Activated naive CD4-positive, alpha-beta T cell treated with anti-CD3 and anti-CD28 coated beads, Interleukin-2, amount 50 U/mL, for 72 hours (primary cell): ENCODE results near the gene ADGRV1. TPM values are rescaled to one million over a fixed set of nuclear protein-coding genes. Genes with fewer than 3 reads are reported as not detected.
"Not testable (repeated sequence)": the region's sequence is repeated elsewhere in the genome, so short reads cannot be mapped to it uniquely, and the experiment has no call there.

Source experiments
- ATAC-seq, 2 donors: fragments of 150-1000 bp; cut with Tn5 transposase; 2 replicates each; pipeline ENCODE4 v1.10.0; 2021; ENCODE audit warnings: mild to moderate bottlenecking in 2 of 2, moderate library complexity in 2 of 2
- DNase-seq, 2 donors: peaks; one replicate each; pipeline ENCODE4 v3.0.0; 2021 to 2022; ENCODE audit warnings: low spot score in 2 of 2
- H3K27ac Mint-ChIP-seq, 2 donors: one replicate each; pipeline ENCODE4 v1.8.0; 2022; ENCODE audit warnings: mild to moderate bottlenecking in 2 of 2, mixed read lengths in 2 of 2
- H3K36me3 Mint-ChIP-seq, 2 donors: one replicate each; pipeline ENCODE4 v1.8.0; 2022; ENCODE audit warnings: mixed read lengths in 2 of 2
- H3K9me3 Mint-ChIP-seq, 2 donors: one replicate each; pipeline ENCODE4 v1.8.0; 2022; ENCODE audit warnings: mixed read lengths in 2 of 2
- total RNA-seq, 2 donors: library from RNA; stranded (reverse); gene quantifications; one replicate each; pipeline ENCODE4 v1.2.3, GENCODE V29; 2022

The ADGRV1 gene
- total RNA-seq, 2 donors from 2014 or later = 0.16 TPM; not detected in 1

DNA sequence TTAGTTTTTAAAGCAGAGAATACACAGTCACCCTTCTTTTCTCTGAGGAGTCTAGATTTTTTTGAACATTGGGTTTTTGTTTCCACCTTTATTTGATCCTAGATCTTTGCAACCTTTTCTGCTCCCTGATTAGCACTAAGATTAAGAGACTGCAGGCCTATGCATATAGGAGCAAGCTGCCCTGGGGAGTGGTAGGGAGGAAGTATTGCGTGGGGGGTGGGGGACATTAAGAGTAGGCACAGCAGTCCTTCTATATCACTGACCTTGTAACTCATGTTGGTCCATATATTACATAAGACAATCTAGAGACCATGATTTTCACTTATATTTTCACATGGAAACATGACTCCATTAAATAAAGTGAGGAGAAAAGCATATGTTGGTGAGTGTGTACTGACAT, 149.1 kb downstream of the ADGRV1 start:
- no peaks in the 10 kb centered on the region for H3K36me3 Mint-ChIP-seq
- H3K27ac Mint-ChIP-seq = no peak overlapping the region
- DNase-seq (no peak), ATAC-seq (no peak)
- H3K9me3 Mint-ChIP-seq = no peaks in the 10 kb centered on the region

DNA sequence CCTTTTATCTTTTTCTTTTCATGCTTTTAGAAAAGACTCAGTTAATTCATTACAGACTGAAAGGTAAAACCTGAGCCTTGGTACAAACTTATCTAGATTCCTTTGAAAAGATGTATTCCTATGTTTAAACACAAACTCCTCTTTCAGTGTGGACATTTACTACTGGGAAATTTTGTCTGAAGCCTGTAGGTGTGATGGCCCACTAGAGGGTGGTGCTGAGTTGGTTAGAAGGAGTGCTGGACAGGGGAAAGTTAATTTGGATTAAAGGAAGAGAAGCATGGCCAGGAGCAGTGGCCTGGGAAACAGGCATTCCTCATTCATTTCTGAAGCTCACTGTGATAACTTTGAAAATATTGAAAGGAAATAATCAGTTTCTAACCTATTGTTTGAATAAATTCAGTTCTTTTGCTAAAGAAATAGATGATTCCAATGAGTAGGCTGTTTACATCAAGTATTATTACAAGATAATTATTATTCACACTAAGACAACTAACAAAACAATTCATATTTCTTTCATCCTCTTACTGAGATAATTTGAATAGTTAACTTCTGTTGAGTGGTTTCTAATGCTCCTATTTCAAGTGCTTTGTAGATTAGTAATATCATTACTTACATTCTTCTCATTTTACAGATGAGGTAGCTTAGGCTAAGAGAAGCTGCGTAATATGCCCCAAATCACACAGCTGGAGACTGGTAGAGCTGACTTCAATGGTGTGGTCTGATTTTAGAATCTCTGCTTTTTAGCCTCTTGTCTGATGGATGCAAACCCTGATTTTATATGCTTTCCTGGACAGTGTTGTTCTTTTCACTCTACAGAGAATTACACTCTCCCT, 150.9 kb downstream of the ADGRV1 start:
- DNase-seq = no peak
- no peak for ATAC-seq
- H3K9me3 Mint-ChIP-seq = no peaks in the 10 kb centered on the region
- H3K36me3 Mint-ChIP-seq = no peaks in the 10 kb centered on the region
- no peak overlapping the region for H3K27ac Mint-ChIP-seq

DNA sequence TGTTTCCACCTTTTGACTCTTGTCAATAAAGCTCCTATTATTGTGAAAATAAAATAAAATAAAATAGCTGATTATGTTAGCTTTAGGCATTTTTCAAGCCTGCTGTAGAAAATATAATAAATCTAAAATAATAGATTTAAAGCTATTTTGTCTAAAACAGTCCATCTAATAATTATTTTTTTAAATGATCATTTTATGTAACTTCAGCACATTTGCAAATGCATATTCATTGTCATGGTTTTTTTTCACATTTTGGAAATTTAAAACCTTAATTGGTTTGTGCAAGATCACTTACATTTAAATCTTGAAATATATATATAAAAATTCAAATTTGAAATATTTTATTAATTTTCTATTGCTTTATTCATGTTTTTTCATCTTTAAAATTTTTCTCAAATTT, 159.8 kb downstream of the ADGRV1 start:
- ATAC-seq (no peak), DNase-seq (no peak)
- no peaks in the 10 kb centered on the region for H3K36me3 Mint-ChIP-seq

DNA sequence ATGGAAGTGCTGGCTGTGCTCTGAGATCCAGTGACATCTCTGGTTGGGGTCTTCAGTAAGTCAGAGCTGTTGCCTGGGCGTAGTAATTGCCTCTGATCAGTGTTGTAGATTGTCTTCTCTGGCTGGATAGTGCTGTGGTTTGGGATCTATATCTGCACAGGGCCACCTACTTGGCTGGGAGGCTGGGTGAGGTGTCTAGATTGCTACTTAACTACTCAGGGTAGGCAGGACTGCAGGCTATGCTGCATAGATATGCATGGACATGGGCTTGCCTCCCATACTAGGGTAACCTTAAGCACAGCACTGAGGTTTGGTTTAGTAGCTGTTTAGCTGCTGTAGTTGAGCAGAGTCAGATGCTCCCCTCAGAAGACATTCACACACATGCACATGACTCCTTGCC, 181.0 kb downstream of the ADGRV1 start:
- no peak for ATAC-seq
- Mint-ChIP-seq H3K36me3 (peaks cover 0 to 22% of the 10 kb centered on the region in 2 donors), H3K9me3 (peaks cover 12 to 19% of the 10 kb centered on the region in 2 donors), H3K27ac (no peak overlapping the region)
- no peak for DNase-seq

More for the DNA sequence above, 159.8 kb downstream of the ADGRV1 start:
- Mint-ChIP-seq H3K27ac (no peak overlapping the region), H3K9me3 (peaks cover 0 to 4% of the 10 kb centered on the region in 2 donors)

DNA sequence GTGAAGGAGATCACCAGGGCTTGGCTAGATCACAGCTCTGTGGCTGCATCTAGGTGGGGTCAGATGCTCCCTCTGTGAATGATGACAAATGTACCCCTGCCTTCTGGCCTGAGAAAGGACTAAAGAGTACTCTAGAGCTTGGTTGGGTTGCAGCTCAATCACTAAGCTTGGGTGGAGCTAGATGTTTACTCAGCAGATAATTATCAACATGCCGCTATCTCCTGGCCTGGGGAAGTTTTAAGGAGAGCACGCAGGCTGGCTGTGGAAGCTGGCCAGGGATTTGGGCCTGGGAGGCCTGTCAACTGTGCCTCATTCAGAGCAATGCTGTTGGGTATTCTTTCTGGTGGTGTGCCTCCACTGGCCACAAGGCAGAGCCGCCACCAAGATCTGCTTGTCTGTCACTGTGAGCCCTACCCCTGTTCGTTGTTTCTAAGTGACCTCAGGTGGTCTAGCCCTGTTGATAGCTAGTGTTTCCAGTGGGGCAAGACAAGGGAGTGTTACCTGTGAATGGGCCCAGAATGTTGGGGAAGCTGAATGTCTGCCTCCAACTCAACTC, 181.7 kb downstream of the ADGRV1 start:
- H3K36me3 Mint-ChIP-seq = peaks cover 0 to 22% of the 10 kb centered on the region in 2 donors

DNA sequence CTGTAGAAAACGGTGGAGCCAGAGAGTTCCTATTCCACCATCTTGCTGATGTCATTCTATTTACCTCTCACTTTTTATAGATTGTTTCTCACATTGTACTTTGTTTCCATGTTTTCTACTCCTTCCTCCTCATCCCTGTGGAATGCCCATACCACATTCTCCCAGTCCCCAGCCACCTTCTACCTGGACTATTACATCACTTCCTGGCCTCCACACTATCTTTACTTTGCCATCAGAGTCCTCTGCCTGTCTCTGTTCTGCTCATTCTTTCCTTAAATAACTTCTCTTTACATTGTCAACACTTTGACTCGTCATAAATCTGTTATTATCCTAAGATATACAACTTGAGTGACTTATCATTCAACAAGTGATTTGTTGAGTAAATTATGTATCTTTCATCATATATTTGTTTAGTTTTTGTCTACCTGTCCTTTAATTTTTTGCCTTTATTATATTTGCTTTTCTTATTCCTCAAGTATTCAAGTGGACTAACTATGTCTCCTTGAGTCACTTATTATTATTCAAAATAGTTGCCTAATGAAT, 182.5 kb downstream of the ADGRV1 start:
- ATAC-seq (no peak), DNase-seq (no peak)
- peaks cover 0 to 22% of the 10 kb centered on the region in 2 donors for H3K36me3 Mint-ChIP-seq
- H3K27ac Mint-ChIP-seq = no peak overlapping the region
- H3K9me3 Mint-ChIP-seq = peaks cover 12 to 19% of the 10 kb centered on the region in 2 donors

More for the DNA sequence above, 181.7 kb downstream of the ADGRV1 start:
- Mint-ChIP-seq H3K27ac (no peak overlapping the region), H3K9me3 (peaks cover 12 to 19% of the 10 kb centered on the region in 2 donors)
- ATAC-seq = no peak
- DNase-seq = no peak

DNA sequence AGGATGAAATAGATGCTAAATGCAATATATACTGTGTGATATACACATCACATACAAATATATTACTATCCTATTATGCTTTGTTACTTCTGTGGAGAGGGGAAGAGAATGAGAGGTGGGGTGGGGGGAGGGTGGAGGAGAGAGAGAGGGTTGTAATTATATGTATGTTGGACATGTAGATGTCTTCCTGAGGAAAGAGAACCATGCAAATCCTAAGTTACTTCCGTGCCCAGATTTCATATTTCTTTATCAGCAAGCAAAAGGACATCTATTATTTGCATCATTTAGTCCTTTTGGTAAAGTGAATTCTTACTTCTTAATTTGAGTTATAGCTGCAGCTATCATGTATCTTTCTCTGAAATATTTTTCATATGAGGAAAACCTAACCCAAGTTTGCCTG, 187.5 kb downstream of the ADGRV1 start:
- ATAC-seq = no peak
- Mint-ChIP-seq H3K9me3 (peaks cover 0 to 2% of the 10 kb centered on the region in 2 donors), H3K36me3 (peaks cover 0 to 3% of the 10 kb centered on the region in 2 donors), H3K27ac (no peak overlapping the region)
- no peak for DNase-seq

DNA sequence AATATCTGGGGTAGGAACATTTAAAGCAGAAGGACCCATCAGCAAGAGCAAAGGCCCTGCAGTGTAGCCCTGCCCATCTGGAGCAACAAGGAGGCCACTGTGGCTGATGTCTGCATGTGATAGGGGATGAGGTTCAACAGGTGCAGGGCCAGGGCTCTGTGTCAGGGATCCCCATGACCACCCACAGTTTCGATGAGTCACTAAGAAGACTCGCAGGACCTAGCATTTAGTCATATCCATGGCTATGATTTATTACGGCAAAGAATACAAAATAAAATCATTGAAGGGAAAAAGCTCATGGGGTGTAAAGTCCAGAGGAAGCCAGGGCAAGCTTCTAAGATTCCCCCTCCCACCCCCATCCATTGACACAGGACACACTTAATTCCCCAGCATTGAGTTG, 188.6 kb downstream of the ADGRV1 start:
- Mint-ChIP-seq H3K27ac (no peak overlapping the region), H3K36me3 (no peaks in the 10 kb centered on the region), H3K9me3 (no peaks in the 10 kb centered on the region)
- DNase-seq (no peak), ATAC-seq (peak in 1 of 2 donors; percentile 29)

DNA sequence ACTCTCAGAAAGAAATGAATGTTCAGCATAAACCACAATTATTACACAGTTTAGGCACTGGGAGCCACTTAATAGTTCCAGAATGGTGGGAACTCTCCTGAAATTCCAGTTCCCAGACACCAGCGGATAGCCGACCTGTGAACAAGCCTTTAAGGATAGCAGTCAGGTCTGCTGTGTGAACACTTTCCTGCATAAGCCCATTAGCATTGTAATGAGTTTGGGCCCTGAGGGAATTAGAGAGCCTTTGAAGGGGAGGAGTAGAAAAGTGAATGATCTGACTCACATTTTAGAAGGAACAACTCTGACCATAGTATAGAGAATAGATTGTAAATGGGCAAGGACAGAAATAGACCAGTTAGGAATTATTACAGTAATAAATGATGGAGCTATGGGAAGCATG, 189.1 kb downstream of the ADGRV1 start:
- H3K27ac Mint-ChIP-seq = no peak overlapping the region
- no peaks in the 10 kb centered on the region for H3K9me3 Mint-ChIP-seq
- DNase-seq = no peak
- ATAC-seq = no peak
- no peaks in the 10 kb centered on the region for H3K36me3 Mint-ChIP-seq

DNA sequence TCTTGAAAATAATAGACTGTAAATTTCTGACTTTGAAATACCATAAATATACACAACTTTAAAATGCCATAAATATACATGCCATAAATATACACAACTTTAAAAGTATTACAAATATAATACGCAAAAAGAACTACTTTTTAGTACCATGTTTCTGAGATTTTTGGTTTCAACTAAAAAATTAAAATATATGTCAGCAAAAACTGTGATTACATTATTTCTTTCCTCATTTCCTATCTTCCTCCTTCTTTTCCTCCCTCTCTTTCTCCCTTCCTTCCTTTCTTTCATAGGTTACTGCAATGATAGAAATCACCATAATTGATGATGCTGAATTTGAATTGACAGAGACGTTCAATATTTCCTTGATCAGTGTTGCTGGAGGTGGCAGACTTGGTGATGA, 200.5 kb downstream of the ADGRV1 start:
- Mint-ChIP-seq H3K9me3 (no peaks in the 10 kb centered on the region), H3K36me3 (no peaks in the 10 kb centered on the region), H3K27ac (no peak overlapping the region)

DNA sequence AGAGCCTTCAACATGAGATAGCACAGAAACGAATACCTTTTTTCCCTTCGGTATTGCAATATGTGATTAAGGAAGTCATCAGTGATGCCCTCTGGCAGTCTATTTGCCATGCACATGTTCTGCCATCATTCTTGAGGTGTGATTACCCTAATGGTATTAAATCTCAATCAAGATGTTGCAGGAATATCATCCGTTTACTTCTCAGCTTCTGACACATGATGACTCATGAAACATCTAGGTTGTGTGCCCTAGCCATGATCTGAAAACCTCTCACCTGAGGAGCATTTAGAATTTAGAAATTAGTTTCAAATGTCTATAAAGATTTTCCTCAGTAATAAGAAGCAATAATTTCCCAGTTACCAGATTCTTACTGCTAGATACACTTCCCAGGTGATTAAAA, 209.1 kb downstream of the ADGRV1 start:
- Mint-ChIP-seq H3K36me3 (no peaks in the 10 kb centered on the region), H3K27ac (no peak overlapping the region), H3K9me3 (peaks cover 4 to 5% of the 10 kb centered on the region in 2 donors)
- ATAC-seq = no peak
- DNase-seq = no peak

More for the DNA sequence above, 200.5 kb downstream of the ADGRV1 start:
- DNase-seq (no peak), ATAC-seq (no peak)

DNA sequence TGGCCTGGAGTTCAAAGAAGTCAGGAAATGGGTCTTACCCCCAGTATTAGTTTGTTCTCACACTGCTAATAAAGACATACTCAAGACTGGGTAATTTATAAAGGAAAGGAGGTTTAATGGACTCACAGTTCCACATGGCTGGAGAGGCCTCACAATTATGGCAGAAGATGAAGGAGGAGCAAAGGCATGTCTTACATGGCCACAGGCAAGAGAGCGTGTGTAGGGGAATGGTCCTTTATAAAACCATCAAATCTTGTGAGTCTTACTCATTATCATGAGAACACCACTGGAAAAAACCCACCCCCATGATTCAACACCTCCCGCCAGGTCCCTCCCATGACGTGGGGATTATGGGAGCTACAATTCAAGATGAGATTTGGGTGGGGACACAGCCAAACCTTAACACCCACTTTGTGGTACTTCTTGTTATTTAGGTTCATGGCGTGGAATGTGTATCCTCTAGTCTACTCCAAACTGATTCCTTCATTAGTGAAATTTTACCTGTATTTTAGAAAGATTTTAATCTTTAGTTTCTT, 211.5 kb downstream of the ADGRV1 start:
- not testable (repeated sequence) for H3K9me3 Mint-ChIP-seq, H3K27ac Mint-ChIP-seq, ATAC-seq, DNase-seq, H3K36me3 Mint-ChIP-seq

DNA sequence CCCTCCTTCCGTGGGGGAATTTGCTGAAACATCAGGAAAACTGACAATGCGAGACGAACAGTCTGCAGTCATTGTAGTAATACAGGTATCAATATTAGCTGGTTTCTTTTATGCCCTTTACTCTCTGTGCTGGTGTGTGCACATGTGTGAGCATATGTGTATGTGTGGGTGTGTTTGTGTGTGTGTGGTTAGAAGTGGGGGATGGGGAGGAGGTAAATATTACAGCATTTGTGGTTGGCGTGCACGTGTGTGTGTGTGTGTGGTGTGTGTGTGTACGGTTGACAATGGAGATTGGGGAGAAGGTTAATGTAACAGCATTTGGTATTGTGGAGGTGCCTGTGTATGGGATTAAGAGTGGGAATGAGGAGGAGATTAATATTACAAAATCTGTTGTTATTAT, 219.4 kb downstream of the ADGRV1 start:
- Mint-ChIP-seq H3K27ac (no peak overlapping the region), H3K9me3 (no peaks in the 10 kb centered on the region), H3K36me3 (no peaks in the 10 kb centered on the region)
- no peak for DNase-seq
- ATAC-seq = no peak

DNA sequence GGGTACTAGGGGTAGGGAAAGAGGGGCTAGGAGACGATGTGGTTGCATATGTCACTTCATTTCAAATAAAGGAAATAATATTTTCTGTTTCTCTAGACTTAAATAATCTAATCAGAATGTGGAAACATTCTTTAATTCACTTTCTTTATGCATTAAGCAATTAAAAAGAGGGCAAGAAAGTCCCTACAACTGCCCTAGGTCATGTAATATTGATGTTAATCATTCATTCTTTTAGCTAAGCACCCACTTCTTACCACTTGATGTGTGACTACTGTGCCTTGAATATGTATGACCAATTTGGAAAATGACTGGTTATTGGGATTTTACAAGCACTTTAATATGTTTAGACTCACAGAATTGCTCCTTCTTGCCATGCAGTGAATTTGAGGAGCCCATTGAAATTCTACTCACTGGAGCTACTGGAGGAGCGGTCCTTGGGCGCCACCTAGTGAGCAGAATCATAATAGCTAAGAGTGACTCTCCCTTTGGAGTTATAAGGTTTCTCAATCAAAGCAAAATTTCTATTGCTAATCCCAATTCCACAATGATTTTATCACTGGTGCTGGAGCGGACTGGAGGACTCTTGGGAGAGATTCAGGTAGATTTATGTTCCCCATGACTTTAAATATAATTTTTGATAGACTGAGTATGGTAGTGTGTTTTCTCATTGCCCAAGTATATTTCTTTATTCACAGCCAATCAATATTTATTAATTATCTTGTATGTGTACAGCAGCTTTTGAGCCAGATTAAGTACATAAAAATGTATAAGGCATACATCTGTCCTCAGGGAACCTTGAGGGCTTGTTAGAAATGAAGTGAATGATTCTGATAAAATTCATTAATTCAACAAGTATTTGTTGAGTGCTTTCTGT, 225.1 kb downstream of the ADGRV1 start:
- H3K9me3 Mint-ChIP-seq = no peaks in the 10 kb centered on the region
- ATAC-seq = peak in 1 of 2 donors; percentile 74
- H3K36me3 Mint-ChIP-seq = no peaks in the 10 kb centered on the region
- no peak overlapping the region for H3K27ac Mint-ChIP-seq
- peak in 1 of 2 donors; percentile 78 for DNase-seq

DNA sequence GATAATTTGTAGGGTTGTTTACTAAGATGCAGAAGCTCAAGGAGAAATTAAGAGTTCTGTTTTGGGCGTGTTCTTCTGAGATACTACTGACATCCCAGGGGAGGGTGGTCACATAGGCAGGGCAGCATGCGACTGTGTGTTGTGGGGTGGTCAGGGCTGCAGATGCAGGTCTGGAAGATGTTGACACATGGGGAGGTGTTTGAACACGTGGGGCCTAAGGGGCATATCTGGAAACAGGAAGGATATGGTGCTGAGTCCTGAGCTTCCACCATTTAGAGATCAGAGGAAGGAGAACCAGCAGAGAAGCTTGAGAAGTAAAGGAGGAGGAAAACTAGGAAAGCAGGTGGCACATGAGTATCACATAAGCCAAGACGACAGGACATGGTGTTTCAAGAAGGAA, 228.2 kb downstream of the ADGRV1 start:
- DNase-seq = no peak
- H3K9me3 Mint-ChIP-seq = no peaks in the 10 kb centered on the region
- H3K27ac Mint-ChIP-seq = no peak overlapping the region
- ATAC-seq = no peak
- no peaks in the 10 kb centered on the region for H3K36me3 Mint-ChIP-seq

DNA sequence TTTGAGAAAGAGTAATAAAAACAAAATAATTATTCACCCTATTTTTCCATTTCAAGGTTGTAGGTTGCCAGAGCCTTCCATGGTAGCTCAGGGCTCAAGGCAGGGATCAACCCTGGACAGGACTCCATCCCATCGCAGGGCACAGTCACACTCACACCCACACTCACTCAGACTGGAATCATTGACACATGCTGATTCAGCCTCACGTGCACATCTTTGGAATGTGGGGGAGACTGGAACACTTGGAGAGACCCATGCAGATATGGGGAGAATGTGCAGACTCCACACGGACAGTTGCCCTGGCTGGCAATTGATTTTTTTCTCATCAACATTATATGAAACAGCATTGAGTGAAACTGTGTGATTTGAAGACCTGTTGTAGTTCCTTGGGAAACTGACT, 234.1 kb downstream of the ADGRV1 start:
- Mint-ChIP-seq H3K36me3 (peaks cover 14 to 21% of the 10 kb centered on the region in 2 donors), H3K27ac (no peak overlapping the region), H3K9me3 (peaks cover 9 to 11% of the 10 kb centered on the region in 2 donors)
- ATAC-seq (no peak), DNase-seq (no peak)
